Measurements from ENCODE around the gene FAT2.

Gene FAT2

GRCh38 chr5:151591144-151591819 lies at the start of gene FAT2:
FAT2 (minus strand) TSS chr5:151591331; CDS start chr5:151568931, 22,400 bp downstream.
- DNase-seq (ENCODE audit: low spot score): no peak

DNA sequence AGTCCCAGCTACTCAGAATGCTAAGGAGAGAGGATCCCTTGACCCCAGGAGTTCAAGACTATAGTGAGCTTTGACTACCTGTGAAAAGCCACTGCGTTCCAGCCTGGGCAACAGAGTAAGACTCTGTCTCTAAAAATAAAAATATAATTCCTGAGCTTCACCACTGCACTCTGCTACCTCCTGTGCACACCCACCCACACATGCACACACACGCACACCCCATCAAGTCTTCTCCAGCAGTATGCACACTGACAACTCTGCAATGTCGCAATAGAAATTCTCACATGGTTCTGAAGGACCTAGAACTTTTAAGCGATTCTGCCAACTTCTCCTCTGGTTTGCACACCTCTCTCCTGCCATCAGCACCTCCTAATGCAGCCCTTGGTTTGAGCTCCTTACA lies 47.5 kb upstream of the FAT2 start:
- no peak for TF ChIP-seq CTCF (IDR thresholded peaks at IDR 0.05)
- H3K4me3 ChIP-seq: no peak overlapping the region
- no peak for DNase-seq (ENCODE audit: low spot score)
- H3K27ac ChIP-seq: no peak overlapping the region

More at GRCh38 chr5:151591144-151591819, at the start of gene FAT2:
- Histone ChIP-seq H3K4me3 (no peak within 1 kb of the TSS), H3K27ac (no peak within 1 kb of the TSS)
- no peak for TF ChIP-seq CTCF (IDR thresholded peaks at IDR 0.05)

DNA sequence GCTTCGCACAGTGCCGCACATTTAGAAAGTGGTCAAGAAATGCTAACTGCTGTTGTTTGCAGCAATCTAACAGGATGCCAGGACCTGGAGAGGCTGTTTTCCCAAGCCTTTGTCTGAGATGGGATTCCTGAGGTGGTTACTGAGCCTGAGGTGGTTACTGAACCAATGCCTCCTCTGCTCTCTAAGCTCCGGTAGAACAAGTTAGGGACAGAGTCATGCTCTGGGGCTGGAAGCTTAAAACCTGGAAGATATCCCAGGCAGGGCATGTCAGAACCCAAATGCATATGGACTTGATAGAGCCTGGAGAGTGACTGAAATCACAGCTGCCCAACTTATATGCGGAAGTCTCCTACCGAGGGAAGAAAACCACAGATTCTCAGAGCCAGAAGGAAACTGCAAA lies 46.5 kb upstream of the FAT2 start:
- no peak for TF ChIP-seq CTCF (IDR thresholded peaks at IDR 0.05)
- H3K4me3 ChIP-seq: no peak overlapping the region
- no peak for DNase-seq (ENCODE audit: low spot score)
- no peak overlapping the region for H3K27ac ChIP-seq

- H3K27ac ChIP-seq: no peak overlapping the region
- no peak for TF ChIP-seq CTCF (IDR thresholded peaks at IDR 0.05)
- H3K4me3 ChIP-seq: no peak overlapping the region
- no peak for DNase-seq (ENCODE audit: low spot score)
These were observed 42.8 kb upstream of the FAT2 start for GRCh38 chr5:151633892-151634291.

DNA sequence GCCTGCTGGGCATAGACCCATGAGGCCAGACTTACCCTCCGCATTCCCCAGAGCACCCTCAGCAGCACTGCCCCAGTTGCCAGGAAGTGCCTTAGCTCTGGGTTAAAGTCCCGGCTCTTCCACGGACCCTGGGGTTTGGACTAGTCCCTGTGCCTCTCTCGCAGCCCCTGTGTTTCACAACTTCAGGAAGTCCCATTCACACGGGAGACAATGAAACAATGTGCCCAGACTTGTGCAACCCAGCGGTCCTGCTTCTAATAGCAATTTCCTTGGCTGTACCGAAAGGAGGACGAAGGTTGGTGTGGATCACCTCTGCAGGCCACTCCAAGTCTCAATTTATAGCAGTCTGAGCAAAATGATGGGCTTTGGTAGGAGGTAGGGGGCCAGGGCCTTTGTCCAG lies 41.8 kb upstream of the FAT2 start:
- Histone ChIP-seq H3K27ac (no peak overlapping the region), H3K4me3 (no peak overlapping the region)
- TF ChIP-seq CTCF (IDR thresholded peaks at IDR 0.05): no peak
- DNase-seq (ENCODE audit: low spot score): no peak

DNA sequence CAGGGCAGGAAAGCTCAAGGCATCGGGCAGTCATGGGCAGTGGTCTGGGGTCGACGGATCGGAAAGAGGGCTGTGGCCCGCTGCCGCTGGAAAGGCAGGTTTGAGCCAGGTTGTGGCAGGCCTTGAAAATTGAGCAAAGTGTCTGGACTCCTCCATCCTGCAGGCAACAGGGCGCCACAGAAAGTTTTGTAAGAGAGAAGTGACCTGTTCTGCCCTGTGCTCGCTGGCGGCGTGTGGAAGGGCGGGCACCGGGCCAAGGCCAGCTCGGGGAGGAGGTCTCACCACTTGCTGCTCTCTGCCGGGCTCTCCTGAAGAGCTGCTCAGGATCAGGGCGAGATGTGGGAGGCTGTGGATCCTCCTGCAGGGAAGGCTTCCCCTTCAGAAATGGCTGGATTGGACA lies 41.4 kb upstream of the FAT2 start:
- no peak overlapping the region for H3K4me3 ChIP-seq
- DNase-seq (ENCODE audit: low spot score): no peak
- no peak for TF ChIP-seq CTCF (IDR thresholded peaks at IDR 0.05)
- H3K27ac ChIP-seq: no peak overlapping the region

DNA sequence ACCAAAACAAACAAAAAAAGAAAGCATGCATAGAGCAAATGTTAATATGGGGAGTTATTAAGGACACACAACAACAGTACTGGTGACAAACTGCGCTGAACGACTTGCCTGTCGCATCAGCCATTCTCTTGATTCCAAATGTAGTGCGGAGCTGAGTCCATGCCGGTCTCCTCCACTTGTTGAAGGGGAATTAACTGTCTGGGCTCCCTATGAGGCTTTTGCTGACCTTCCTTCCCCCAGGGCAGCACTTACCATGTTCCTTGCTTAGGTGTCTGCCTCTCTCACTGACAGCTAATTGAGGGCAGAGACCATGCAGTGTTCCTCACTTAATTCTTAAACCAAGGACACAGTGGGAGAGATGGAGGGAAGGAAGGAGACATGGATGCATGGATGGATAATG lies 40.8 kb upstream of the FAT2 start:
- H3K4me3 ChIP-seq: no peak overlapping the region
- H3K27ac ChIP-seq: no peak overlapping the region
- TF ChIP-seq CTCF (IDR thresholded peaks at IDR 0.05): no peak

More for the DNA sequence above, 40.8 kb upstream of the FAT2 start:
- no peak for DNase-seq (ENCODE audit: low spot score)
